Body of pancreas (tissue), 4 donors: Measurements from ENCODE around the gene ARVCF.

Experiments used
- CTCF ChIP-seq, 7 experiments: fragments of 450-650 bp in 4 of 7; fragments of 200-600 bp in 3 of 7; sonication (generic) in 3 of 7; IDR thresholded peaks; one replicate each; pipeline ENCODE4 v1.5.1; 2016 to 2019; ENCODE audit warnings: antibody characterized with exemption in 7 of 7
- POLR2A ChIP-seq, 3 donors: fragments of 450-650 bp; IDR thresholded peaks; one replicate each; pipeline ENCODE4 v1.6.1; 2016; ENCODE audit warnings: antibody characterized with exemption in 3 of 3, mild to moderate bottlenecking in 2 of 3

GRCh38 chr22:19982991-19983578 is 33.5 kb downstream of the ARVCF start:
- TF ChIP-seq CTCF (IDR thresholded peaks at IDR 0.05) (no peak), POLR2A (IDR thresholded peaks at IDR 0.05) (no peak)
